HepG2 (cell line): ENCODE results near the gene SWSAP1. TPM values are rescaled to one million over a fixed set of nuclear protein-coding genes. Genes with fewer than 3 reads are reported as not detected.
A peak's percentile ranks its signal among the peaks of the same experiment; 100 is the strongest.

ENCODE experiments used
- AKAP8 ChIP-seq: sonication (generic); formaldehyde crosslinking; IDR thresholded peaks from 2 replicates; pipeline ENCODE4 v1.5.1; 2020; ENCODE audit warnings: mild to moderate bottlenecking, missing genetic modification reagents
- CCDC6 ChIP-seq: sonication (generic); formaldehyde crosslinking; IDR thresholded peaks from 2 replicates; pipeline ENCODE4 v1.8.1; 2022; ENCODE audit warnings: mild to moderate bottlenecking, missing genetic modification reagents, moderate library complexity
- GPN1 ChIP-seq: sonication (generic); formaldehyde crosslinking; IDR thresholded peaks from 2 replicates; pipeline ENCODE4 v1.5.1; 2020; ENCODE audit warnings: missing genetic modification reagents, borderline replicate concordance
- HINFP ChIP-seq: sonication (generic); formaldehyde crosslinking; IDR thresholded peaks from 2 replicates; pipeline ENCODE4 v1.4.0; 2020; ENCODE audit warnings: low read depth, mild to moderate bottlenecking, missing genetic modification reagents
- MEF2D ChIP-seq: sonication (generic); formaldehyde crosslinking; IDR thresholded peaks from 2 replicates; pipeline ENCODE4 v1.5.1; 2020; ENCODE audit warnings: mild to moderate bottlenecking, missing genetic modification reagents
- PHF21A ChIP-seq: sonication (generic); formaldehyde crosslinking; IDR thresholded peaks from 2 replicates; pipeline ENCODE4 v1.5.0; 2020; ENCODE audit warnings: mild to moderate bottlenecking, missing genetic modification reagents
- POLR2AphosphoS5 ChIP-seq: IDR thresholded peaks from 2 replicates; pipeline ENCODE4 v1.6.1; 2012; ENCODE audit warnings: low read depth, low read length
- SMARCE1 ChIP-seq: fragments of 450-650 bp; IDR thresholded peaks from 2 replicates; pipeline ENCODE4 v1.6.1; 2017; ENCODE audit warnings: borderline replicate concordance
- SRY ChIP-seq: sonication (generic); formaldehyde crosslinking; IDR thresholded peaks from 2 replicates; pipeline ENCODE4 v1.8.0; 2022; ENCODE audit warnings: mild to moderate bottlenecking, missing genetic modification reagents
- ZFX ChIP-seq: sonication (generic); formaldehyde crosslinking; IDR thresholded peaks from 2 replicates; pipeline ENCODE4 v1.4.0; 2020; ENCODE audit warnings: mild to moderate bottlenecking, low read depth, missing genetic modification reagents, moderate library complexity
- ZNF317 ChIP-seq: sonication (generic); formaldehyde crosslinking; IDR thresholded peaks from 2 replicates; pipeline ENCODE4 v1.5.0; 2020; ENCODE audit warnings: mild to moderate bottlenecking, missing genetic modification reagents
- ZNF329 ChIP-seq: sonication (generic); formaldehyde crosslinking; IDR thresholded peaks from 2 replicates; pipeline ENCODE4 v1.9.0; 2021; ENCODE audit warnings: low read depth, mild to moderate bottlenecking, missing genetic modification reagents
- ZNF598 ChIP-seq: sonication (generic); formaldehyde crosslinking; IDR thresholded peaks from 2 replicates; pipeline ENCODE4 v1.5.1; 2020; ENCODE audit warnings: mild to moderate bottlenecking, missing genetic modification reagents, borderline replicate concordance
- ZNF703 ChIP-seq: sonication (generic); formaldehyde crosslinking; IDR thresholded peaks from 2 replicates; pipeline ENCODE4 v1.5.1; 2020; ENCODE audit warnings: missing genetic modification reagents, mild to moderate bottlenecking, moderate library complexity, borderline replicate concordance
- ZNF781 ChIP-seq: sonication (generic); formaldehyde crosslinking; IDR thresholded peaks from 2 replicates; pipeline ENCODE4 v1.5.1; 2020; ENCODE audit warnings: borderline replicate concordance, mild to moderate bottlenecking, missing genetic modification reagents; ENCODE audit errors: not compliant biosample characterization
- polyA plus RNA-seq, 8 experiments: library from polyadenylated mRNA; depleted of rRNA in 3 of 8; stranded (reverse) in 7 of 8; unstranded in 1 of 8; fragments of >200 nt; fragmentation: Illumina TruSeq in 4 of 8; extraction: Trizol in 4 of 8; gene quantifications; 2 replicates each; pipeline versions ENCODE4 v1.2.1 to v1.2.3, GENCODE V29; 2011 to 2016; ENCODE audit warnings: low read depth in 4 of 8, missing spikeins in 1 of 8, mixed read lengths in 1 of 8; ENCODE audit not compliant: insufficient read depth in 1 of 8
- total RNA-seq, 5 experiments: library from RNA; depleted of rRNA; stranded (reverse); fragments of >200 nt; fragmentation: Illumina TruSeq; extraction: Trizol; gene quantifications; 2 replicates each; pipeline ENCODE4 v1.2.3, GENCODE V29; 2016; ENCODE audit warnings: low read depth in 1 of 5
- TF ChIP-seq, protein P1 (sequence below): sonication (generic); formaldehyde crosslinking; IDR thresholded peaks from 2 replicates; pipeline ENCODE4 v1.4.0; 2020; ENCODE audit warnings: missing genetic modification reagents
- TF ChIP-seq, protein P2 (sequence below): IDR thresholded peaks from 2 replicates; pipeline ENCODE4 v1.6.1; 2016; ENCODE audit warnings: low read depth, control low read depth
- TF ChIP-seq, protein P3 (sequence below): sonication (generic); formaldehyde crosslinking; IDR thresholded peaks from 2 replicates; pipeline ENCODE4 v1.4.0; 2020; ENCODE audit warnings: missing genetic modification reagents, borderline replicate concordance

The SWSAP1 gene
- total and polyA plus RNA-seq, 2 of the 13 experiments (the other 11 are each of a cell fraction or from before 2014, with no cell fraction given) = 2.7 to 3.3 TPM

GRCh38 chr19:11375143-11375948 lies 880 bp downstream of the SWSAP1 start (continued):
- TF ChIP-seq, protein P1, sequence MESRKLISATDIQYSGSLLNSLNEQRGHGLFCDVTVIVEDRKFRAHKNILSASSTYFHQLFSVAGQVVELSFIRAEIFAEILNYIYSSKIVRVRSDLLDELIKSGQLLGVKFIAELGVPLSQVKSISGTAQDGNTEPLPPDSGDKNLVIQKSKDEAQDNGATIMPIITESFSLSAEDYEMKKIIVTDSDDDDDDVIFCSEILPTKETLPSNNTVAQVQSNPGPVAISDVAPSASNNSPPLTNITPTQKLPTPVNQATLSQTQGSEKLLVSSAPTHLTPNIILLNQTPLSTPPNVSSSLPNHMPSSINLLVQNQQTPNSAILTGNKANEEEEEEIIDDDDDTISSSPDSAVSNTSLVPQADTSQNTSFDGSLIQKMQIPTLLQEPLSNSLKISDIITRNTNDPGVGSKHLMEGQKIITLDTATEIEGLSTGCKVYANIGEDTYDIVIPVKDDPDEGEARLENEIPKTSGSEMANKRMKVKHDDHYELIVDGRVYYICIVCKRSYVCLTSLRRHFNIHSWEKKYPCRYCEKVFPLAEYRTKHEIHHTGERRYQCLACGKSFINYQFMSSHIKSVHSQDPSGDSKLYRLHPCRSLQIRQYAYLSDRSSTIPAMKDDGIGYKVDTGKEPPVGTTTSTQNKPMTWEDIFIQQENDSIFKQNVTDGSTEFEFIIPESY (CRISPR knock-in tag) = no peak
- TF ChIP-seq, protein P2, sequence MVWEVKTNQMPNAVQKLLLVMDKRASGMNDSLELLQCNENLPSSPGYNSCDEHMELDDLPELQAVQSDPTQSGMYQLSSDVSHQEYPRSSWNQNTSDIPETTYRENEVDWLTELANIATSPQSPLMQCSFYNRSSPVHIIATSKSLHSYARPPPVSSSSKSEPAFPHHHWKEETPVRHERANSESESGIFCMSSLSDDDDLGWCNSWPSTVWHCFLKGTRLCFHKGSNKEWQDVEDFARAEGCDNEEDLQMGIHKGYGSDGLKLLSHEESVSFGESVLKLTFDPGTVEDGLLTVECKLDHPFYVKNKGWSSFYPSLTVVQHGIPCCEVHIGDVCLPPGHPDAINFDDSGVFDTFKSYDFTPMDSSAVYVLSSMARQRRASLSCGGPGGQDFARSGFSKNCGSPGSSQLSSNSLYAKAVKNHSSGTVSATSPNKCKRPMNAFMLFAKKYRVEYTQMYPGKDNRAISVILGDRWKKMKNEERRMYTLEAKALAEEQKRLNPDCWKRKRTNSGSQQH (CRISPR knock-in tag) = no peak
- TF ChIP-seq ZFX (peak; percentile 73), HINFP (CRISPR knock-in tag) (peak; percentile 80), ZNF703 (CRISPR knock-in tag) (no peak), AKAP8 (no peak), ZNF317 (CRISPR knock-in tag) (peak; percentile 18; the same call in 1 of the 2 replicates), ZNF598 (CRISPR knock-in tag) (peak; percentile 76; the same call in 1 of the 2 replicates), PHF21A (CRISPR knock-in tag) (peak; percentile 17; the same call in 1 of the 2 replicates), SRY (no peak), SMARCE1 (no peak), CCDC6 (0 out of 2 replicates have a peak, but pooled peaks have one; percentile 51), MEF2D (CRISPR knock-in tag) (0 out of 2 replicates have a peak, but pooled peaks have one; percentile 17), ZNF781 (CRISPR knock-in tag) (peak; percentile 20), GPN1 (CRISPR knock-in tag) (no peak), ZNF329 (CRISPR knock-in tag) (0 out of 2 replicates have a peak, but pooled peaks have one; percentile 49), POLR2AphosphoS5 (peak; percentile 87)
- TF ChIP-seq, protein P3, sequence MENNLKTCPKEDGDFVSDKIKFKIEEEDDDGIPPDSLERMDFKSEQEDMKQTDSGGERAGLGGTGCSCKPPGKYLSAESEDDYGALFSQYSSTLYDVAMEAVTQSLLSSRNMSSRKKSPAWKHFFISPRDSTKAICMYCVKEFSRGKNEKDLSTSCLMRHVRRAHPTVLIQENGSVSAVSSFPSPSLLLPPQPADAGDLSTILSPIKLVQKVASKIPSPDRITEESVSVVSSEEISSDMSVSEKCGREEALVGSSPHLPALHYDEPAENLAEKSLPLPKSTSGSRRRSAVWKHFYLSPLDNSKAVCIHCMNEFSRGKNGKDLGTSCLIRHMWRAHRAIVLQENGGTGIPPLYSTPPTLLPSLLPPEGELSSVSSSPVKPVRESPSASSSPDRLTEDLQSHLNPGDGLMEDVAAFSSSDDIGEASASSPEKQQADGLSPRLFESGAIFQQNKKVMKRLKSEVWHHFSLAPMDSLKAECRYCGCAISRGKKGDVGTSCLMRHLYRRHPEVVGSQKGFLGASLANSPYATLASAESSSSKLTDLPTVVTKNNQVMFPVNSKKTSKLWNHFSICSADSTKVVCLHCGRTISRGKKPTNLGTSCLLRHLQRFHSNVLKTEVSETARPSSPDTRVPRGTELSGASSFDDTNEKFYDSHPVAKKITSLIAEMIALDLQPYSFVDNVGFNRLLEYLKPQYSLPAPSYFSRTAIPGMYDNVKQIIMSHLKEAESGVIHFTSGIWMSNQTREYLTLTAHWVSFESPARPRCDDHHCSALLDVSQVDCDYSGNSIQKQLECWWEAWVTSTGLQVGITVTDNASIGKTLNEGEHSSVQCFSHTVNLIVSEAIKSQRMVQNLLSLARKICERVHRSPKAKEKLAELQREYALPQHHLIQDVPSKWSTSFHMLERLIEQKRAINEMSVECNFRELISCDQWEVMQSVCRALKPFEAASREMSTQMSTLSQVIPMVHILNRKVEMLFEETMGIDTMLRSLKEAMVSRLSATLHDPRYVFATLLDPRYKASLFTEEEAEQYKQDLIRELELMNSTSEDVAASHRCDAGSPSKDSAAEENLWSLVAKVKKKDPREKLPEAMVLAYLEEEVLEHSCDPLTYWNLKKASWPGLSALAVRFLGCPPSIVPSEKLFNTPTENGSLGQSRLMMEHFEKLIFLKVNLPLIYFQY (CRISPR knock-in tag) = peak; percentile 52; the same call in 1 of the 2 replicates
